Measurements from ENCODE around the gene OLR1. TPM values are rescaled to one million over a fixed set of nuclear protein-coding genes. Genes with fewer than 3 reads are reported as not detected.

The OLR1 gene
- total and polyA plus RNA-seq, 9 donors: 0.10 to 12.3 (median 0.74) TPM

GRCh38 chr12:10169104-10169503 is 2.8 kb downstream of the OLR1 start:
- no peak for DNase-seq
- intact Hi-C loops (cut with DNase I): no loop called here
- no peaks in the 10 kb centered on the region for H3K9me3 ChIP-seq
- H3K27me3 ChIP-seq: no peaks in the 10 kb centered on the region
- H3K27ac ChIP-seq: no peak overlapping the region
- no peaks in the 10 kb centered on the region for H3K4me1 ChIP-seq (ENCODE audit: insufficient read depth)
- 27 to 37% (median 28%) methylated on average over 3 of the region's 3 CpGs for WGBS, 3 donors
- no peak overlapping the region for H3K4me3 ChIP-seq
- H3K36me3 ChIP-seq: no peaks in the 10 kb centered on the region
- TF ChIP-seq EP300 (IDR thresholded peaks at IDR 0.05) (no peak), POLR2A (IDR thresholded peaks at IDR 0.05) (no peak), CTCF (IDR thresholded peaks at IDR 0.05) (no peak)

GRCh38 chr12:10167599-10167998 is 4.3 kb downstream of the OLR1 start:
- 58 to 63% (median 60%) methylated on average over 5 of the region's 5 CpGs for WGBS, 3 donors

GRCh38 chr12:10165421-10165820 is 6.5 kb downstream of the OLR1 start:
- no peaks in the 10 kb centered on the region for H3K36me3 ChIP-seq
- no peak for TF ChIP-seq EP300 (IDR thresholded peaks at IDR 0.05)
- TF ChIP-seq POLR2A (IDR thresholded peaks at IDR 0.05): no peak
- TF ChIP-seq CTCF (IDR thresholded peaks at IDR 0.05): no peak
- no peak overlapping the region for H3K27ac ChIP-seq
- intact Hi-C loops (cut with DNase I): no loop called here
- DNase-seq: no peak
- H3K27me3 ChIP-seq: no peaks in the 10 kb centered on the region
- no peaks in the 10 kb centered on the region for H3K9me3 ChIP-seq
- H3K4me1 ChIP-seq (ENCODE audit: insufficient read depth): no peaks in the 10 kb centered on the region
- WGBS, 3 donors: 3 to 44% (median 43%) methylated on average over 1 of the region's 1 CpG
- H3K4me3 ChIP-seq: no peak overlapping the region

More at GRCh38 chr12:10167599-10167998, 4.3 kb downstream of the OLR1 start:
- Histone ChIP-seq H3K4me1 (ENCODE audit: insufficient read depth) (no peaks in the 10 kb centered on the region), H3K36me3 (no peaks in the 10 kb centered on the region), H3K27me3 (no peaks in the 10 kb centered on the region), H3K9me3 (no peaks in the 10 kb centered on the region), H3K4me3 (no peak overlapping the region), H3K27ac (no peak overlapping the region)
- no peak for TF ChIP-seq EP300 (IDR thresholded peaks at IDR 0.05)
- no peak for TF ChIP-seq CTCF (IDR thresholded peaks at IDR 0.05)
- TF ChIP-seq POLR2A (IDR thresholded peaks at IDR 0.05): no peak
- DNase-seq: no peak
- intact Hi-C loops (cut with DNase I): no loop called here

- no peak for DNase-seq
- TF ChIP-seq CTCF (IDR thresholded peaks at IDR 0.05) (no peak), EP300 (IDR thresholded peaks at IDR 0.05) (no peak), POLR2A (IDR thresholded peaks at IDR 0.05) (no peak)
- H3K27ac ChIP-seq: no peak overlapping the region
- no peaks in the 10 kb centered on the region for H3K36me3 ChIP-seq
- WGBS, 3 donors: 85 to 89% (median 87%) methylated on average over 3 of the region's 3 CpGs
- no peaks in the 10 kb centered on the region for H3K4me1 ChIP-seq (ENCODE audit: insufficient read depth)
- H3K4me3 ChIP-seq: no peak overlapping the region
- no peaks in the 10 kb centered on the region for H3K9me3 ChIP-seq
- intact Hi-C loops (cut with DNase I): no loop called here
- H3K27me3 ChIP-seq: no peaks in the 10 kb centered on the region
Measured at GRCh38 chr12:10163084-10163483, 8.8 kb downstream of the OLR1 start.

All from ovary (tissue), 9 donors.